Gastroesophageal sphincter (tissue), 3 donors: ENCODE data around the gene PTPRE.

Experiments
- CTCF ChIP-seq, 4 experiments: fragments of 200-600 bp in 2 of 4; fragments of 450-650 bp in 2 of 4; sonication (generic) in 1 of 4; IDR thresholded peaks; one replicate each; pipeline ENCODE4 v1.5.1; 2017 to 2019; ENCODE audit warnings: antibody characterized with exemption in 4 of 4, mild to moderate bottlenecking in 2 of 4, moderate library complexity in 2 of 4
- POLR2A ChIP-seq, 2 donors: fragments of 450-650 bp; IDR thresholded peaks; one replicate each; pipeline ENCODE4 v1.6.1; 2017; ENCODE audit warnings: antibody characterized with exemption in 2 of 2, mild to moderate bottlenecking in 2 of 2, moderate library complexity in 1 of 2

DNA sequence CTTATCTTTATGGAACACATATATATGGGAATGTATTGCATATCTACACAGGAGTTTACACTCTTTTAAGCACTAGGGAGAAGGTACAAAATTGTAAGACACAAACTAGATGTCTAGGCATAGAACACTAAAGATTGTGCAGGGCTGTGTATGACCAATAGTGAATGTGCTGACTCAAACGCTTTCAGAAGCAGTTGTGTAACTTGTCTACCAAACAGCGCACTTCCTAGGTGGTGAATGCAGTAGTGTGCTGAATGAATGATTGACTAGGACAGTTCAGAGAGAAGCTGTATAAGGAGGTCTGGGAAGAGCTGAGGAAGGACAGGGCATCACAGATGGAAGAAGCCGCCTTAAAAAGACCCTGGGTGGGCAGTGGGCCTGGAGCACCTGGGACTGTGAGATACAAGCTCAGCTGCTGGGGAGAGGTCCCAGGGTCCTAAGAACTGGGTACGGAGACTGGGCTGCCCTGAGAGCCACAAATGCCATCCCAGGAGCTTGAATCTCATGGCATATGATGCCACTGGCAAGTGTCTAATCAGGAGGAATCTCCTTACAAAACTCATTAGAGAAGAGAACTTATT is 28.3 kb upstream of the PTPRE start:
- TF ChIP-seq CTCF (IDR thresholded peaks at IDR 0.05) (no peak), POLR2A (IDR thresholded peaks at IDR 0.05) (no peak)
